K562 (cell line): Measurements from ENCODE around the gene SLC5A4. TPM values are rescaled to one million over a fixed set of nuclear protein-coding genes. Genes with fewer than 3 reads are reported as not detected.

Experiments used
- ATAC-seq: fragments of 200-7000 bp; cut with Tn5 transposase; 3 replicates; pipeline ENCODE4 v1.9.1; 2020; ENCODE audit warnings: moderate library complexity
- BruUV-seq: library from RNA; stranded (reverse); fragments of 400-500 nt; replicated peaks from 2 replicates; lab custom pipeline; 2021; lab: Mats Ljungman, UMichigan
- CTCF ChIA-PET: fragments of 300-600 bp; formaldehyde crosslinking; extraction: SDS; loops from one replicate; lab custom pipeline; 2021; ENCODE audit warnings: low intra/inter-chr PET ratio; lab: Yijun Ruan, JAX
- POLR2A ChIA-PET: fragments of 300-600, 350-650 bp; sonication (Branson Sonifier 250); formaldehyde crosslinking; extraction: SDS; loops from one replicate; lab custom pipeline; 2021; ENCODE audit warnings: antibody characterized with exemption, inconsistent platforms; lab: Yijun Ruan, JAX
- DNase-seq, 4 experiments: peaks; one replicate each; pipeline versions ENCODE4 v3.0.0 to v3.0.0-alpha.2; 2011 to 2018; ENCODE audit warnings: low spot score in 3 of 4, mixed read lengths in 3 of 4; ENCODE audit errors: extremely low read depth in 1 of 4
- FAIRE-seq: peaks from 2 replicates; lab custom pipeline; 2011; peaks lifted over from hg19 to GRCh38; lab: Jason Lieb, UNC
- H2AFZ ChIP-seq: 2 replicates; pipeline ENCODE4 v1.6.0; 2011; ENCODE audit warnings: low read depth, low read length, control low read depth, inconsistent platforms
- H3K27ac ChIP-seq: fragments of 200-600 bp; 3 replicates; pipeline ENCODE4 v1.8.0; 2011; ENCODE audit warnings: low read depth, mild to moderate bottlenecking, control low read depth, inconsistent platforms, low read length, moderate library complexity, mixed read lengths; ENCODE audit errors: extremely low read depth
- H3K27me3 ChIP-seq, 2 experiments: fragments of 300-600 bp in 1 of 2; 2 replicates in 1 of 2; 3 replicates in 1 of 2; pipeline versions ENCODE4 v1.6.0 to v1.8.0; 2011; ENCODE audit warnings: inconsistent platforms in 2 of 2, low read length in 2 of 2, mild to moderate bottlenecking in 1 of 2, mixed read lengths in 1 of 2, moderate library complexity in 1 of 2; ENCODE audit not compliant: control insufficient read depth in 2 of 2, insufficient read depth in 2 of 2
- H3K36me3 ChIP-seq: fragments of 300-600 bp; 3 replicates; pipeline ENCODE4 v1.8.0; 2011; ENCODE audit warnings: mild to moderate bottlenecking, low read length, inconsistent platforms; ENCODE audit not compliant: control insufficient read depth, insufficient read depth
- H3K4me1 ChIP-seq, 2 experiments: fragments of 200-600 bp in 1 of 2; replicated peaks in 1 of 2; 2 replicates in 1 of 2; 3 replicates in 1 of 2; pipeline versions ENCODE4 v1.5.1 to v1.8.0; 2011; ENCODE audit warnings: inconsistent platforms in 2 of 2, low read length in 2 of 2, mild to moderate bottlenecking in 1 of 2, mixed read lengths in 1 of 2, moderate library complexity in 1 of 2; ENCODE audit not compliant: control insufficient read depth in 2 of 2, insufficient read depth in 2 of 2
- H3K4me2 ChIP-seq: 2 replicates; pipeline ENCODE4 v1.6.1; 2011; ENCODE audit warnings: low read length, control low read depth, inconsistent platforms, mixed read lengths; ENCODE audit not compliant: insufficient read depth
- H3K4me3 ChIP-seq: fragments of 200-600 bp; sonication (generic), shearing (Covaris generic); 2 replicates; pipeline ENCODE4 v1.5.1; 2016; ENCODE audit warnings: control low read depth, inconsistent platforms
- H3K79me2 ChIP-seq: fragments of 200-600 bp; 3 replicates; pipeline ENCODE4 v1.8.0; 2011; ENCODE audit warnings: low read length, inconsistent platforms; ENCODE audit not compliant: control insufficient read depth, insufficient read depth
- H3K9ac ChIP-seq, 2 experiments: 2 replicates each; pipeline versions ENCODE4 v1.6.0 to v1.6.1; 2011; ENCODE audit warnings: low read depth in 2 of 2, low read length in 2 of 2, control low read depth in 1 of 2, inconsistent platforms in 1 of 2, mild to moderate bottlenecking in 1 of 2, mixed read lengths in 1 of 2; ENCODE audit not compliant: insufficient read depth in 1 of 2
- H3K9me1 ChIP-seq: one replicate; pipeline ENCODE4 v1.6.0; 2011; ENCODE audit warnings: inconsistent platforms, mild to moderate bottlenecking, low read length, moderate library complexity; ENCODE audit not compliant: control insufficient read depth, insufficient read depth
- H3K9me3 ChIP-seq: replicated peaks from 2 replicates; pipeline ENCODE4 v1.5.1; 2011; ENCODE audit warnings: low read depth, low read length, inconsistent platforms; ENCODE audit not compliant: control insufficient read depth, insufficient read depth
- H4K20me1 ChIP-seq: replicated peaks from 2 replicates; pipeline ENCODE4 v1.6.1; 2011; ENCODE audit warnings: low read length, inconsistent platforms, mixed read lengths; ENCODE audit not compliant: control insufficient read depth, insufficient read depth
- CEBPG ChIP-seq, 3 experiments: fragments of 200-800 bp in 1 of 3; sonication (Bioruptor generic) in 1 of 3; sonication (generic) in 1 of 3; formaldehyde crosslinking in 1 of 3; IDR thresholded peaks in 2 of 3; conservative IDR thresholded peaks in 1 of 3; 2 replicates each; pipeline versions ENCODE4 v1.6.1 to v1.8.0; 2016 to 2022; ENCODE audit warnings: missing compliant biosample characterization in 2 of 3, missing genetic modification characterization in 2 of 3, mild to moderate bottlenecking in 1 of 3, missing genetic modification reagents in 1 of 3
- ERF ChIP-seq: fragments of 450-650 bp; formaldehyde crosslinking; IDR thresholded peaks from 2 replicates; pipeline ENCODE4 v1.4.0; 2020; ENCODE audit warnings: mild to moderate bottlenecking, mixed read lengths
- LEF1 ChIP-seq: fragments of 450-650 bp; IDR thresholded peaks from 2 replicates; pipeline ENCODE4 v1.6.1; 2016; ENCODE audit warnings: mild to moderate bottlenecking
- MAZ ChIP-seq, 2 experiments: fragments of 450-650 bp in 1 of 2; sonication (generic) in 1 of 2; formaldehyde crosslinking; IDR thresholded peaks in 1 of 2; conservative IDR thresholded peaks in 1 of 2; 2 replicates each; pipeline versions ENCODE4 v1.4.0 to v1.5.0; 2020; ENCODE audit warnings: mild to moderate bottlenecking in 1 of 2, missing genetic modification reagents in 1 of 2
- NFE2L1 ChIP-seq: fragments of 450-650 bp; IDR thresholded peaks from 2 replicates; pipeline ENCODE4 v1.6.1; 2016; ENCODE audit warnings: missing genetic modification characterization, low read depth, mild to moderate bottlenecking, missing compliant biosample characterization, moderate library complexity, borderline replicate concordance
- PHTF2 ChIP-seq: fragments of 250-450 bp; sonication (Bioruptor Pico); IDR thresholded peaks from 2 replicates; pipeline ENCODE4 v1.5.0; 2021; ENCODE audit warnings: mild to moderate bottlenecking
- SAFB2 ChIP-seq: fragments of 200-400 bp; formaldehyde crosslinking; IDR thresholded peaks from 2 replicates; pipeline ENCODE4 v1.6.1; 2018; ENCODE audit warnings: borderline replicate concordance, low read length, low read depth, moderate library complexity; ENCODE audit not compliant: severe bottlenecking
- SNIP1 ChIP-seq: fragments of 450-650 bp; IDR thresholded peaks from 2 replicates; pipeline ENCODE4 v1.7.1; 2017; ENCODE audit warnings: low read depth, mild to moderate bottlenecking
- SRSF7 ChIP-seq: fragments of 200-400 bp; formaldehyde crosslinking; optimal IDR thresholded peaks from 2 replicates; pipeline ENCODE3; 2017; ENCODE audit warnings: mild to moderate bottlenecking, low read depth, low read length
- XRCC3 ChIP-seq: fragments of 450-650 bp; IDR thresholded peaks from 2 replicates; pipeline ENCODE4 v1.6.1; 2017; ENCODE audit warnings: mild to moderate bottlenecking, moderate library complexity
- ZKSCAN1 ChIP-seq: fragments of 150-350 bp; IDR thresholded peaks from 2 replicates; pipeline ENCODE4 v1.6.1; 2016; ENCODE audit warnings: low read depth, low read length
- ZNF76 ChIP-seq: fragments of 250-450 bp; sonication (Bioruptor Pico); IDR thresholded peaks from 2 replicates; pipeline ENCODE4 v1.4.0; 2020; ENCODE audit warnings: mild to moderate bottlenecking, moderate library complexity, borderline replicate concordance
- WGBS: fragments of 100-300 bp; shearing (Covaris generic); methylation state at CpG from one replicate; pipeline ENCODE4 v1.1.6; 2016; ENCODE audit warnings: low coverage, mixed read lengths; ENCODE audit not compliant: insufficient coverage; ENCODE audit errors: missing lambda C conversion rate; 5-methylcytosine and 5-hydroxymethylcytosine counted together
- in situ Hi-C: fragments of 300-500 bp; cut with MboI; formaldehyde crosslinking; loops from 4 replicates; pipeline ENCODE4 v1.15.0; 2018; ENCODE audit warnings: inconsistent platforms, mixed read lengths
- intact Hi-C: fragments of 100-400 bp; cut with micrococcal nuclease; formaldehyde crosslinking; loops from 2 replicates; pipeline ENCODE4 v1.14.2; 2022
- polyA plus RNA-seq, 8 experiments: library from polyadenylated mRNA; depleted of rRNA in 4 of 8; stranded (reverse) in 5 of 8; unstranded in 3 of 8; fragments of >200 nt; fragmentation: Nextera tagmentation in 2 of 8; fragmentation: Illumina TruSeq in 1 of 8; extraction: Ambion mirVana in 2 of 8; extraction: Trizol in 1 of 8; gene quantifications; 2 replicates each; pipeline versions ENCODE4 v1.2.1 to v1.2.3, GENCODE V29; 2011 to 2014; ENCODE audit warnings: inconsistent platforms in 1 of 8, missing spikeins in 1 of 8
- total RNA-seq, 7 experiments: library from RNA; depleted of rRNA in 6 of 7; stranded (reverse); fragments of >200 nt in 6 of 7; fragmentation: Illumina TruSeq in 2 of 7; extraction: Trizol in 2 of 7; gene quantifications; 2 replicates each; pipeline versions ENCODE4 v1.2.1 to v1.2.3, GENCODE V29; 2011 to 2021; ENCODE audit warnings: low replicate concordance in 1 of 7
- TF ChIP-seq, protein P1 (sequence below): fragments of 450-650 bp; formaldehyde crosslinking; IDR thresholded peaks from 2 replicates; pipeline ENCODE4 v1.4.0; 2020; ENCODE audit warnings: mild to moderate bottlenecking, mixed read lengths

SLC5A4 gene
- total and polyA plus RNA-seq, 9 of the 15 experiments (the other 6 are each of a cell fraction or from before 2014, with no cell fraction given) = not detected

DNA sequence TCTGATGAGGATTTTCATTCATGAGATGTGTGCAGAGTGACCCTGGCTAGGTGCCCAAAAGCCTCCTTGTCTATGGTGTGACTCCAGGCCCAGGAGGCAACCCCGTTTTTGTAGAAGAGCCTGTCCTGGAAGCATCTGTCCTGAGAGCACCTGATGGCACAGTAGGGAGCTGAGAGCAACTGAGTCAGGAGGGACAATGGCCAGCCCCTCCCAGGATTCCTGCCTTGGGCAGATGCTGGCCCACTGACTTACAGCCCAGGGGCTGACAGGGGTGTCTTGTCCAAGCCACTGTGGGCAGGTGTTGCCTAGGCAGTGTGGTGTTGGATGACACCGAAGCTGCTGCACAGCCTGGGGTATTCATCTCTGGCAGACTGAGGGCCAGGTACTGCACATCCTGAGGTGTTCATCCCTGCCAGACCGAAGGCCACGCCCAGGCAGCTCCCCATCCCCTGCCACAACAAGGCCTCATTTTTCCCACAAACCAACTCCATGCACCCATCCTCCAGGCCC is 47.1 kb downstream of the SLC5A4 start:
- TF ChIP-seq, protein P1, sequence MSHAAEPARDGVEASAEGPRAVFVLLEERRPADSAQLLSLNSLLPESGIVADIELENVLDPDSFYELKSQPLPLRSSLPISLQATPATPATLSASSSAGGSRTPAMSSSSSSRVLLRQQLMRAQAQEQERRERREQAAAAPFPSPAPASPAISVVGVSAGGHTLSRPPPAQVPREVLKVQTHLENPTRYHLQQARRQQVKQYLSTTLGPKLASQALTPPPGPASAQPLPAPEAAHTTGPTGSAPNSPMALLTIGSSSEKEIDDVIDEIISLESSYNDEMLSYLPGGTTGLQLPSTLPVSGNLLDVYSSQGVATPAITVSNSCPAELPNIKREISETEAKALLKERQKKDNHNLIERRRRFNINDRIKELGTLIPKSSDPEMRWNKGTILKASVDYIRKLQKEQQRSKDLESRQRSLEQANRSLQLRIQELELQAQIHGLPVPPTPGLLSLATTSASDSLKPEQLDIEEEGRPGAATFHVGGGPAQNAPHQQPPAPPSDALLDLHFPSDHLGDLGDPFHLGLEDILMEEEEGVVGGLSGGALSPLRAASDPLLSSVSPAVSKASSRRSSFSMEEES (CRISPR knock-in tag) = no peak
- no peak for TF ChIP-seq MAZ (CRISPR knock-in tag; conservative IDR thresholded peaks at IDR 0.05 in 1 of 2, IDR thresholded peaks at IDR 0.05 in 1 of 2)
- no peak for TF ChIP-seq XRCC3
- no peak for TF ChIP-seq SAFB2
- TF ChIP-seq SRSF7 = no peak
- no peak for TF ChIP-seq CEBPG (CRISPR knock-in tag; IDR thresholded peaks at IDR 0.05)
- no peak for TF ChIP-seq CEBPG (tag; conservative IDR thresholded peaks at IDR 0.05 in 1 of 2, IDR thresholded peaks at IDR 0.05 in 1 of 2)
- TF ChIP-seq SNIP1 = no peak
- TF ChIP-seq ZKSCAN1 = no peak
- TF ChIP-seq NFE2L1 = no peak
- TF ChIP-seq ERF (CRISPR knock-in tag) = no peak
- no peak for TF ChIP-seq PHTF2 (CRISPR knock-in tag)
- no peak for TF ChIP-seq ZNF76 (CRISPR knock-in tag)
- TF ChIP-seq LEF1 = no peak
- Histone ChIP-seq H3K4me1 (peaks cover 0 to 21% of the 10 kb centered on the region in 2 experiments; a peak in 2 of 5 replicates), H3K9me1 (no peaks in the 10 kb centered on the region), H3K9ac (no peak overlapping the region), H3K4me3 (no peak overlapping the region), H3K27me3 (peaks cover 0 to 13% of the 10 kb centered on the region in 2 experiments; a peak in 3 of 5 replicates), H3K4me2 (no peak overlapping the region), H3K79me2 (no peaks in the 10 kb centered on the region), H3K9me3 (no peaks in the 10 kb centered on the region), H4K20me1 (no peaks in the 10 kb centered on the region), H3K27ac (no peak overlapping the region), H2AFZ (no peak overlapping the region), H3K36me3 (no peaks in the 10 kb centered on the region)
- BruUV-seq = no TSS peak
- ChIA-PET CTCF (no interaction called here), POLR2A (no interaction called here)
- FAIRE-seq (no peak), ATAC-seq (no peak), DNase-seq (no peak)
- WGBS = 0% methylated on average over 2 of the region's 4 CpGs
- in situ Hi-C loops = no loop called here
- intact Hi-C loops = no loop called here
